ENCODE data around the gene TTLL8. TPM values are rescaled to one million over a fixed set of nuclear protein-coding genes. Genes with fewer than 3 reads are reported as not detected.

Gene TTLL8
- total RNA-seq, 1 donor from 2014 or later, result not detected

- no peak for TF ChIP-seq CTCF (IDR thresholded peaks at IDR 0.05; ENCODE audit: partially characterized antibody, unreplicated experiment)
- H3K36me3 Mint-ChIP-seq (ENCODE audit: unreplicated experiment), result peaks cover 8% of the 10 kb centered on the region
- H3K4me3 Mint-ChIP-seq (ENCODE audit: unreplicated experiment), result no peak overlapping the region
- H3K27ac Mint-ChIP-seq (ENCODE audit: unreplicated experiment), result no peak overlapping the region
- peaks cover 2% of the 10 kb centered on the region for H3K27me3 Mint-ChIP-seq (ENCODE audit: unreplicated experiment)
- DNase-seq, result no peak
- no peaks in the 10 kb centered on the region for H3K4me1 Mint-ChIP-seq (ENCODE audit: low read depth, unreplicated experiment)
- H3K9me3 Mint-ChIP-seq (ENCODE audit: unreplicated experiment), result peaks cover 4% of the 10 kb centered on the region
Measured at GRCh38 chr22:50018608-50019285, 39.4 kb downstream of the TTLL8 start.

GRCh38 chr22:50017701-50018224 lies 40.3 kb downstream of the TTLL8 start:
- Mint-ChIP-seq H3K36me3 (ENCODE audit: unreplicated experiment) (peaks cover 8% of the 10 kb centered on the region), H3K9me3 (ENCODE audit: unreplicated experiment) (peaks cover 4% of the 10 kb centered on the region), H3K27ac (ENCODE audit: unreplicated experiment) (no peak overlapping the region), H3K4me1 (ENCODE audit: low read depth, unreplicated experiment) (no peaks in the 10 kb centered on the region), H3K4me3 (ENCODE audit: unreplicated experiment) (no peak overlapping the region), H3K27me3 (ENCODE audit: unreplicated experiment) (peaks cover 2% of the 10 kb centered on the region)
- no peak for TF ChIP-seq CTCF (IDR thresholded peaks at IDR 0.05; ENCODE audit: partially characterized antibody, unreplicated experiment)
- no peak for DNase-seq

GRCh38 chr22:50016988-50017700 lies 41.0 kb downstream of the TTLL8 start:
- no peaks in the 10 kb centered on the region for H3K4me1 Mint-ChIP-seq (ENCODE audit: low read depth, unreplicated experiment)
- H3K27me3 Mint-ChIP-seq (ENCODE audit: unreplicated experiment), result peaks cover 2% of the 10 kb centered on the region
- H3K36me3 Mint-ChIP-seq (ENCODE audit: unreplicated experiment), result peaks cover 8% of the 10 kb centered on the region
- no peak for DNase-seq
- no peak overlapping the region for H3K4me3 Mint-ChIP-seq (ENCODE audit: unreplicated experiment)
- H3K9me3 Mint-ChIP-seq (ENCODE audit: unreplicated experiment), result peaks cover 4% of the 10 kb centered on the region
- TF ChIP-seq CTCF (IDR thresholded peaks at IDR 0.05; ENCODE audit: partially characterized antibody, unreplicated experiment), result no peak
- no peak overlapping the region for H3K27ac Mint-ChIP-seq (ENCODE audit: unreplicated experiment)

- Mint-ChIP-seq H3K27me3 (ENCODE audit: unreplicated experiment) (peaks cover 8% of the 10 kb centered on the region), H3K4me1 (ENCODE audit: low read depth, unreplicated experiment) (no peaks in the 10 kb centered on the region), H3K27ac (ENCODE audit: unreplicated experiment) (no peak overlapping the region), H3K9me3 (ENCODE audit: unreplicated experiment) (peaks cover 4% of the 10 kb centered on the region), H3K4me3 (ENCODE audit: unreplicated experiment) (no peak overlapping the region), H3K36me3 (ENCODE audit: unreplicated experiment) (peaks cover 8% of the 10 kb centered on the region)
- DNase-seq, result no peak
- no peak for TF ChIP-seq CTCF (IDR thresholded peaks at IDR 0.05; ENCODE audit: partially characterized antibody, unreplicated experiment)
Measured at GRCh38 chr22:50016308-50016987, 41.6 kb downstream of the TTLL8 start.

Measured in glutamatergic neuron (in vitro differentiated cells).